Measurements from ENCODE around the gene C6orf136.

C6orf136 gene

DNA sequence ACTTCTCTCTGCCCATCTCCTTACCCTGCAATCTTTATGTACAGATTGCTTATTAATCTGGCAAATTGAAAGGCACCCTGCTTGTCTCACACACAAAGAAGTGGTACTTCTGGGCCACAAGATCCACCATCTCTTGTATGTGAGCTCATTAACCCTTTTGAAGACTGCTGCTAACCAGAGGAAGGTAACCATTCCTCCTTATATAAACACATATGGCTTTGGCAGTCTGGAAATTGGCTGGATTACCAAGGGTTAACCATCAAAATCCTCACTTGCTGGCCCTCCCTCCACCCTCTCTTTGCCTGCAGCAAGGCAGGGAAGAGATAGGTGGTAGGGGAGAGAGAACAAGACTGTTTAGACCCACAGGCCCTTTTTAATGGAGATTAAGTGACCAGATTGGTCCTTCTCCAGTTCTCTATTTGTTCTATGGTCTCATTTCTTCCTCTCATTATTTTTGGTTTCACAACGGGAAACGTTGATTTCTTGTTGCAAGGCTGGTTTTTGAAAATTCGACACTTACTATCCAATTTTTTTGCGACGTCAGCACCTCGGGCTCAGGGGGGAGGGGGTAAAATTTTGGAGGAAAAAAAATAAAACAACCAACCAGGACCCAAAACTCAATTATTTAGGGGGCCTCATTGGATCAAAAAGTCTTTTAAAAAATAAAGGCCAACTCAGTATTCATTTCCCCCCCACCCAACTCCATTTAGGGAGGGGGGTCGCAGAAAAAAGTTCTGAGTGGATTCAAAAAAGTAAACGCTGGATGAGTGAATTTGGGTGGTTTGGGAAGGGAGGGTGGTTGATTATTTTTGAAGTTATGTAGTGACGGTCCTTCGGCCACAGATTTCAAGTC, 30.7 kb upstream of the C6orf136 start:
- FAIRE-seq = no peak
- DNase-seq (ENCODE audit: low spot score) = no peak

DNA sequence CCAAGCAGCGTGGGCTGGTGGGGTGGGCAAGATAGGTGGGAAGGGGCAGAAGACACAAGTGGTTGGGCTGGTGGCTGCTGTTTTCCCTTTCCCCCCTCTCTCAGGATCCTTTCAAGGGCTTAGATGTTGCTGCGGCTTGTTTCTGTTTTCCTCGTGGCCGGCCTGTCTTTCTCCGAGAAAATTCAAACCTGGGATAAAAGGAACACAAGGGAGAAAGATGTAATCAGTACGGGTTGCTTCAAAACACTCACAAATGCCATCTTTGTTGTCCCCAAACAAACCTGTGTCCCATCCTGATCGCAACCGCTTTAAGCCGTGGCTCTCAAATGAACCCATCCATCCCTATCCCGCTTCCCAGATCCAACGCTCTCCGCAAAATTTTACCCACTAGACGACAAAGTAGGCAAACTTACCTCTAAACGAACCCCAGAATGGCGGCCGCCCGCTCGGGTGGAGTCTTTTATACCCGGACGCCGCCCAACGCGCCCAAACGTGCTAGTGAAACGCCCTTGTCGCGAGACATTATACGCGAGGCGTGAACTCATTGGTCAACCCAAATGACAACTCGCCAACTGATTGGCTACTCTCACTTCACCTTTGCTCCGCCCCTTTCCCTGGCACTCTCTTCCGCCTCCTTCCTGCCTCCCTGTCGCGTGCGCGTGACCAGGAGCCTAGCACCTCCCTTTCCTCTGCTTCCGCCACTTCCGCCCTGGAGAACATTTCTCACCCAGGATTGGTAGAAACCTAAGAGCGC, 29.9 kb upstream of the C6orf136 start, which contains the start of gene PPP1R10:
Gene PPP1R10, minus strand, starts transcription at position 433 of the 754 bp plus-strand sequence. CDS start 7,299 bp downstream, outside the sequence.
- peak; percentile 97 for DNase-seq (ENCODE audit: low spot score)
- FAIRE-seq = peak; percentile 20

DNA sequence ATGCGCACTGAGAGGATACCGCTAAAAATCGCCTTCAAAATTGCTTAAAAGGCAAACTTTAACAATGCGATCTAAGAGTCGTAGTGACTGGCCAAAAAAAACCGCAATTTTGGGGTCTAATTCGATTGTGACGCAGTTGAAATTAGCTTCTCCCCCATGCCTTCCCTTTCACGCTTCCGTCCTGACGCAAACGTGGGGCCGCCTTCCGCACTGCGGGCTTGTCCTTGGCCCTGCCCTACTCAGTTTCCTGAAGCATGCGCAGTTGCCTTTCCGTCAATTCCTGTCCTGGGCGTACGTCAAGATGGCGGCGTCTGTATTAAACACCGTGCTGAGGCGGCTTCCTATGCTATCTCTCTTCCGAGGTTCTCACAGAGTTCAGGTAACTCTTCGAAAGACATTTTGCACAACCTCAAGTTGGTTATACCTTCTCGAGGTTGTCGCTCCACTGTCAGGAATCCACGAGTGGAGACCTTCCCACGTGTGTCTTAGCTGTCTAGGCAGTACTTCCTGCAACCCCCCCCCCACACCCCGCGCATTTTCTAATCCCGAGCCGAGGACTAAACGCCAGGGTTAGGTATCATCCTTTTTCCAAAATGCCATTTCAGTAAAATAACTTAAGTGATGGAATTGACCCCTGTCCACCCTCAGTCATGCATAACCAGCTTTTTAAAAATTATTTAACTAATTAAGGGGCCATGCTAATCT, 29.2 kb upstream of the C6orf136 start, which contains the start of gene MRPS18B:
Gene MRPS18B, plus strand, starts transcription at position 276 of the 705 bp plus-strand sequence. Its CDS starts 26 bp downstream, at position 302.
- DNase-seq (ENCODE audit: low spot score) (peak; percentile 93), FAIRE-seq (peak; percentile 50)

DNA sequence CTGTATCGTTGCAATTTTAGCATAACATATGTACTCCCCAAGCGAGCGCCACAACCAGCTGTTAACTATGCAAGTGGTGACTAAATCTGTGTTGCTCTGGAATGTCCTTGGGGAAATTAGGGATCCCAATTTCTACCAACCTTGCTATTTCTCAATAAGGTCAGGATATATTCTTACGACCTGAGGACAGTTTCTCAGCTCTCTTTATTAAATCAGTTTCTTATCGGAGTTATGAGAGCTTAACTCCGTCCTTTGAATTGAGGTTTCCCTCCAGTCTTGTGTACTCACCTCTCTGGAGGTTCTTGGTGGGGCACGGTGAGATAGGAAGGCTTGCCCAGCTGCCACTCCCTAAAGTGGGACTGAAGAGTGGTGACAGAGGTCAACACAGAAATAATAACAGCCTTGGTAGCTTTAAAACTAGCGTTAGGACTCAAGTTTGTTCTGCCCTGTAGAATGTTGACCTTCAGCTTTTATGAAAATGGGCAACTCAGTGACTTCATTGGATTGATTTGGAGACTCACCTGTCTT, 28.6 kb upstream of the C6orf136 start:
- DNase-seq (ENCODE audit: low spot score) = no peak
- no peak for FAIRE-seq

DNA sequence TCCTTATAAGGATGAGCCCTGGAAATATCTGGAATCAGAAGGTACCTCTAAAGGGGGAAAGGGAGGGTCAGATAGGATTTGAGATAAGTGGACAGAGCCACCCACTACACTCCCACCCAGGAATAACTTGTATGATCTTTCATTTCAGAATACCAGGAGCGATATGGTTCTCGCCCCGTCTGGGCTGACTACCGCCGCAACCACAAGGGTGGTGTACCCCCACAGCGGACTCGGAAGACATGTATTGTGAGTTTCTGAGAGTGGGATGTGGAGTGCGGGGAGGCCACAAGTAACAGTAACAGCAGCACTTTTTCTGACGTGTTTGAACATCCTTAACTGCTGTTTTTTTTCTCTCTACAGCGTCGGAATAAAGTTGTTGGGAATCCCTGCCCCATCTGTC, 27.4 kb upstream of the C6orf136 start:
- no peak for FAIRE-seq
- no peak for DNase-seq (ENCODE audit: low spot score)

DNA sequence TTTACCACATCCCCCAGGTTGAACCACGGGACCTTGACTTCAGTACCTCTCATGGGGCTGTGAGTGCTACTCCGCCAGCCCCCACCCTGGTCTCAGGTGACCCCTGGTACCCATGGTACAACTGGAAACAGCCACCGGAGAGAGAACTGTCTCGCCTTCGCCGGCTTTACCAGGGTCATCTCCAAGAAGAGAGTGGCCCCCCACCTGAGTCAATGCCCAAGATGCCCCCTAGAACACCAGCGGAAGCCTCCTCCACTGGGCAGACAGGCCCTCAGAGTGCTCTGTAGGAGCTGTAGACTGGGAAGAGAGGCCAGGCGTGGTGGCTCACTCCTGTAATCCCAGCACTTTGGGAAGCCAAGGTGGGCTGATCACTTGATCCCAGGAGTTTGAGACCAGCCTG, 21.4 kb upstream of the C6orf136 start:
- DNase-seq (ENCODE audit: low spot score) (no peak), FAIRE-seq (no peak)

DNA sequence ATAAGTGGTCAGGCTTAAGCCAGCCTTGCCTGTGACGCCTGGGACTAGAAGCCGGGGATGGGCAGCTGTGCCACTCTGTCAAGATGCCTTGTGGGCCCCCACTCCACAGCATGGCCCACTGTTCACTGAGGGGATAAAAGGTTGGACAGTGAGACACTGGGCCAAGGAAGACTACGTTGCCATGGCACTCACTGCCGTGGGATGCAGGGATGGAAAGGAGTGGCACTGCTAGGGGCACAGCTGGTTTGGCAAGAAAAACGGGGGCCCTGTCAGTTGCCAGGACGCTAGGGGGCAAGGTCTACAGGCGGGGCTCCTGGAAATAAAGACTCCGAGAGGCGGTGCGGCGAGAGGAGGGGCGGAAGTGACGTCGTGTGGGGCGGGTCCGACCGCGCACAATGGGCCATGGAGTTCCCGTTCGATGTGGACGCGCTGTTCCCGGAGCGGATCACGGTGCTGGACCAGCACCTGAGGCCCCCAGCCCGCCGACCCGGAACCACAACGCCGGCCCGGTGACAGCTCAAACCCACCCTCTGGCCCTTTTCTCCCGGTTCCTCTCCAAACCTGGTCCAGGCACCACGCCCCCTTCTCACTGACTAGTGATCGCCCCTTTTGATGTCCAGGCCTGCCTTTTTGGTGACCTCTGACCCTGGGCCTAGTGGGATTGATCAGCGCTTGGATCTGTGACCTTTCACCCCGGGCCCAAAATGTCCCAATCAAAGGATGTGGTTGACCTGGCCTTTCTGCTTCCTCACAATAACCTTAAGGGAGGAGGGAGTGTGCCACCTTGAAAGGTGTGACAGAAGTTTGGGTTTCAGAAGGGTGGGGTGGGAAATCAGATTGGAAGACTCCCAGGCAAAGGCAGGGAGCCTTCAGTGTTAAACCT, 20.2 kb upstream of the C6orf136 start, which contains the start of gene ATAT1:
Gene ATAT1, plus strand, starts transcription at position 391 of the 883 bp plus-strand sequence.
- FAIRE-seq (peak; percentile 20), DNase-seq (ENCODE audit: low spot score) (peak; percentile 89)

DNA sequence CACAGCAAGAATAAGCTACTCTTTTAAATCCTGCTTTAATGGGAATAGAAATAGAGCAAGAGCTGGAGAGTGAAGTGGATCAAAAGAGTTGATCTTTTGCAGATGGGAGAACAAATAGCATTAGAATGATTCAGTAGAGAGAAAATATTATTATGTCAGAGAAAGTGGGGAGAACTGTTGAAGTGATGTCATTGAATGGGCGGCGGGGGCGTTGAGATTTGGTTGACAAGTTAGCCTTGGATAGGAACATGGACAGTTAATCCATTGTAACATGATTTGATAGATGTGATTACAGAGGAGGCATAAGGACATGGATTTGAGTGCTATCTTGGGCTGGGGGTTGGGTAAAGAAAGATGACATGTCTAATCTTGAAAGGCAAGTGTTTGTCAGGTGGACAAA, 11.1 kb upstream of the C6orf136 start:
- FAIRE-seq (no peak), DNase-seq (ENCODE audit: low spot score) (no peak)

DNA sequence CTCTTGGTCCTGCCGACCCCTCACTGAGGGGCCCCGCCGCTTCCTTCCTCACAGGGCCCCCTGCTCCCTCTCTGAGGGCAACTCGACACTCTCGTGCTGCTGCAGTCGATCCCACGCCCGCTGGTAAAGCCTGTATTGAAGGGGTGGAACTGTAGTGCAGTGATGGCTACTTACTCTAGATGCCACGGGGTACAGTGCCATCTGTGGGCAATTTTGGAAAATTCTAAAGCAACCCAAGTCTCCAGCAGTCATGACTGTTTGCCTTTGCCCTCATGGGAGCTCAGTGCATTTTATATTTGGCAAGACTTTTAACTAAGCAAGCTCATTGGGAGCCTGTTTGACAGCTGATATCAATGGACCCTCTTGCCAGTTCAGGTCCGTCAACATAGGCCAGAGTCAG, 6.5 kb upstream of the C6orf136 start:
- DNase-seq (ENCODE audit: low spot score) = no peak
- no peak for FAIRE-seq

DNA sequence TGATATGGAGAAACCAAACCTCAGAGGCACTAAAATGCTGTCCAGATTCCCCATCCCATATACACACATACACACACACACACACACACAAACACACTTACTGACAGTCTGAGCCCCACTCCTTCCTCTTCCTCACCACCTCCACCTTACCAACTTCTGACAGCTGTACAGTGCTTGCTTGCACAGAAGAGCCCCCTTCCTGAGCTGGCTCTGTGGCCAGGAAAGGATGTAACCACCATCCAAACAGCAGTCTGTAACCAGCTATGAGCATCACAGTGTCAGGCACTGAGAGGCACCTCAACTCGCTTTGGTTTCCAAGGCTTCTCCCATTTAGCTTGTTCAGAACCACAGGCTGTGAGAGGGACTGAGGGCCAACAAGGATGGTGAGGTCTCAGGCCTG, 5.9 kb upstream of the C6orf136 start:
- DNase-seq (ENCODE audit: low spot score) (no peak), FAIRE-seq (no peak)

DNA sequence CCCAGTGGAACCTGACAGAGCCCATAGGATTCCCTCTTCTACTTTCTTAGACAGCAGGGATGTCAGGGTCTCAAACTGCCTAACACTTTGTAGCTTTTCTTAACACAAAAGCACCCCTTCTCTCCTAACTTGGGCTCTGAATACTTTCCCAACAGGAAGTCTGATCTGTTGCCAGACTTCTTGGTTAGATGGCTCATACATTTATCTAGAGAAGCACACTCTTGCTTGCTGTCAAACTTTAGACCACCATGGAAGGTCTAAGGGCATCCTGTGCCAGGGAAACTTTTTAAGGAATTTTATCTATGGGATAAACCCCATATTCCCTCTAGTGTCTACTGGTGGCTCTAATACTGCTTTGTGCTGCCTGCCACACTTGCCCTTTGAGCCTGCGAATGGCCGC, 3.3 kb upstream of the C6orf136 start:
- DNase-seq (ENCODE audit: low spot score) = no peak
- FAIRE-seq = no peak

DNA sequence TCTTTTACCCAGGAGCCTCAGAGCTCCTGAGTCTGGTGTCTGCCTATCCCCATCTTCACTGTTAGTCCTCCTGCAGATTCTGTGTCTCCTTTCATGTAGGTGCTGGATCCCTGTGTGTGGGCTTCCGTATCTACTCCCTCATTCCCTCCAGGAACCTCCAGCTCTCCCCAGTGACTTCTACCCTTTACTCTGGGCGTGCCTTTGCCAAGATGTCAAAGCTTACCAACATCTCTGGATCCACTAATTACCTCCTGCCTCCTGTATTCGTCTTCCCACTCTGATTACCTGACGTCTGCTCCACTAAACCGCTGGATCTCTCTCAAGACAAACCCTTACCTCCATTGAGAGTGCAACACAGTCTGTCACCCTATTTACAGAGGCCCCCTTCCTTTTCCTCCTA, 2.2 kb upstream of the C6orf136 start:
- FAIRE-seq (no peak), DNase-seq (ENCODE audit: low spot score) (no peak)

DNA sequence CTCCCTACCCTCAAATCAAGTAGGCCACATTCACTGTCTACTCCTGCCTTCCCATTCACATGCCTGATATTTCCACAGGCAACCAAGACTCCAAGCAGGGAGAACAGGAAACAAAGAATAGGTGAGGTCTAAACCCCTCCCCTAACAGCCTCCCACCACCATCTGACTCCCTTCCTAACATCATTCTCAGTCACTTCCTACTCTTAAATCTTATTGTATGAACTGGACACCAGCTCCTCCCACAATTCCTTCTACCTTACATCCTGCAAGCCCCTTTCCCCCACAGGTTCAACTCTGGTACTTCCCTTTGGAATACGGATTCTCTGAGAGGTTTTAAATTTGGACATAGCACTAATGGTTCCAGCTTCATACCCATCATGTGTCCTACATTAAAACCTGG, 944 bp upstream of the C6orf136 start:
- no peak for FAIRE-seq
- no peak for DNase-seq (ENCODE audit: low spot score)

DNA sequence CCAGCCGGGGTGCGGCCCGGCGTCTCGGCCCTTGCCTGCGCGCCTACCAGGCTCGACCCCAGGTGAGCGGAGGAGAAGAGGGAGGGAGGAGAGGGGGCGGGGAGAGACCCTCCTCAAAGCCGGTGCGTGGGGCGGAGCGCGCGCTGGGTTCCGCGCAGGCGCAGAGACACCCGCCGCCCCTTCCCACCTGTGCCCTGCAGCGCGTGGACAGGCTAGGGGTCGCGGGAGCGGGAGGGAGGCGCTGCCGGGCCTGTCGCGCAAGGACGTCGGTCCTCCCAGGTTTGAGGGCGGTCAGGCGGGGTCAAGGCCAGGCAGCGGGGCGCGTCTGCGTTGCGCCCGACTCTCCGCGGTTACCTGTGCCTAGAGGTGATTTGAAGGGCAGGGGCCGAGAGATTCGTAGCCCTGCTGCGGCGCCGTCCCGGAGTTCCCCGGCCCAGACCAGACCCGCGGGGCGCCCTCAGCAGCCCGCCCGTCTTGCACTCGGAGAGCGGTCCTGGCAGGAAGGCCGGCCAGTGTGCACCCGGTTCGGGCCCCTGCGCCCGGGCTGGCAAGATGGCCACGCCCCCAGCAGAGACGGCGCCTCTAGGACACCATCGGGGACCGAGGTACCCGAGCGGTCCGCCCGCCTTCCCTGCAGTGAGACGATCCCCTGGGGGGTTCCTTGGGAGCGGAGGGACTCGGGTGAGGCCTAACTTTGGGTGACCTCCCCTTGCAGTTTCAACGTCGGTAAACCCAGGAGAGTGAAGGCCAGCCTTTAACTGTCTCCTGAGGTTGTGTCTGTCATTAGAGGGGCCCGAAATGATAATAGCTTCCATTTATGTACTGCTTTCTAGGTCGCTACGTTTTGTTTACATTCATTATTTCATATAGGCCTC, 546 bp downstream of the C6orf136 start:
- DNase-seq (ENCODE audit: low spot score) (peak; percentile 85), FAIRE-seq (no peak)

DNA sequence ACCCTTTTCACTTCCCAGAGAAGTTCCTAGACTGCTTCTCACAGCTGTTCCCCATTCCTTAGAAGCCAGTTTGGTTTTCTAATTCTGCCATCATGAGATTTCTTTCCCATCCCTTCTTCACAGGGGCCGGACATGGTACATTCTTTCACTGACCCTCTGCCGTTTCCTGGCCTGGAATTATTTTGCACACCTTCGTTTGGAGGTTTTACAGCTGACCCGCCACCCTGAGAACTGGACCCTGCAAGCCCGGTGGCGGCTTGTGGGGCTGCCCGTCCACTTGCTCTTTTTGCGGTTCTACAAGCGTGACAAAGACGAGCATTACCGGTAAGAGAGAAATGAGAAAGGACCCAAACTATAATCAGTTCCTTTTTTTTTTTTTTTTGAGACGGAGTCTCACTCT, 4.2 kb downstream of the C6orf136 start:
- FAIRE-seq (no peak), DNase-seq (ENCODE audit: low spot score) (no peak)

DNA sequence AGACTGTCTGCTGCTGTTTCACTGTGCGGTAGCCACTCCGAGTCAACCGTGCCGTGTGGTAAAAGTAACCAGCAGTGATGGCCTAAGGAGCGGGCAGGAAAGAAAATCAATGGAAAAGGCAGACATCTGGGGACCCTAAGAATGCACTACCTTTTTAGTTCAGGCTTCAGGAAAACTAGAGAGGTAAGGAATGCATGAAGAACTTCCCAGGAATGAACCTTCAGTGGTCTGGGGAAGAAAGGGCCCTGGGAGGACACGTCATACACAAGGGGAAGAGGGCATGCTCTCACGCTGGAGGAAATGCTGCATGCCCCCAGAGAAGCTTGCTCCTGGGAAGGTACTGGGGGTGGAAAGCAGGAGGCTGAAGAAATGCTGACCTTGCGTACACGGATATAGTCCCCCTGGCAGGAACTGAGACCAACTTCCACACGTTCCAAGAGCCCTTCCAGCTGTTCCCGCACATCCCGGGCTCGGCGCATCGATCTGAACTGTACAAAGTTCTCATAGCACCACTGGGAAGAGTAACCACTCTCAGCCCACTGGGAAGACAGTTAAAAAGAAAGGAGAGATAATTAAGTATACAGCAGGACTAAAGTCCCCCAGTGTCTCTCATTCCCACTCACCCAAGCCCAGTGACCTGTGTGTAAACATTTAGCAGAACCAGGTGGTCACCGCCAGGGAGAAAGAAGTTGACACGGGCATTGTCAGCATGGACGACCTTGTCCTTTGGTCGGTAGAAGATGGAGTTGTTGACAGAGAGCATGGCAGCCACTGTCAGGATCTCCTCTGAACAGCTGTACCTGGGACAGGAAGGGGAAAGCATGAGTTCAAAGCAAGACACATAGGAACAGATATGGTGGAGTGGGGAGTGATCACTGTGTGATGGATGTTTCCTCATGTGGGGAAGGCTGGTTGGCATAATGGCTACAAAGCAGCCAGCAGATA, 8.1 kb downstream of the C6orf136 start:
- FAIRE-seq = no peak
- DNase-seq (ENCODE audit: low spot score) = no peak

DNA sequence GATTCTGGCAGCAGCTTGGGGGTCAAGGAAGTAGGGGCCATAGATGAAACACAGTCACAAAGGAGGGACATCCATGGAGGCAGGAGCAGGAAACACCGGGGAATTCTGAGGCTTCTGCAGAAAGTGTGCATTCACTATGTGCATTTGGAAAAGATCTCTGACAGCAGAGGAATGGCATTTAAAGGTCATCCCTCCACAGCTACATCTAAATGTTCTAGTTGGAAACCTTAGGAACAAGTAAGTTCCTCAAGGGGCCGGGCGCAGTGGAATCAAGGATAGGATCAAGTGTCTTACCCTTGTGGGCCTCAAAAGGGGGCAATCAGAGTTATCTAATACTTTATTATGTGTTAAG, 8.8 kb downstream of the C6orf136 start:
- FAIRE-seq = no peak

DNA sequence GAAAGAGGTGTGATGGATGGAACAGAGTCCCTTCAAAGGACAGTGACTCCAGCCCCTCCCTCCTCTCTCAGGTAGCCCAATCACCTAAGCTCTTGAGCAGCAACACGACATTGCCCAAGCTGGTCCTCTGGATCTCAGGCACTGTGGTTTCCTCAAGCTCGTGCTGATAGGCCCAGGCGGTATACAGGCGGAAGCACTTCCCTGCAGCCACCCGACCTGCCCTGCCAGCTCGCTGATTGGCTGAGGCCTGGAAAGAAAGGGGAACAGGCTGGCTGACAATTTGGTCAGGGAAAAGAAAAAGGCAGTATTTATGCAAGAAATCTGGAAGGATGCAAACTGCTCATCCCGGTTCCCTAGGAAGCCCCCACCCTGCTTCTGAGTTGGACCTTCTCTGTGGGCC, 9.6 kb downstream of the C6orf136 start:
- DNase-seq (ENCODE audit: low spot score) = no peak
- no peak for FAIRE-seq

More for the DNA sequence above, 8.8 kb downstream of the C6orf136 start:
- no peak for DNase-seq (ENCODE audit: low spot score)
